ENCODE data around the gene HMOX2.

DNA sequence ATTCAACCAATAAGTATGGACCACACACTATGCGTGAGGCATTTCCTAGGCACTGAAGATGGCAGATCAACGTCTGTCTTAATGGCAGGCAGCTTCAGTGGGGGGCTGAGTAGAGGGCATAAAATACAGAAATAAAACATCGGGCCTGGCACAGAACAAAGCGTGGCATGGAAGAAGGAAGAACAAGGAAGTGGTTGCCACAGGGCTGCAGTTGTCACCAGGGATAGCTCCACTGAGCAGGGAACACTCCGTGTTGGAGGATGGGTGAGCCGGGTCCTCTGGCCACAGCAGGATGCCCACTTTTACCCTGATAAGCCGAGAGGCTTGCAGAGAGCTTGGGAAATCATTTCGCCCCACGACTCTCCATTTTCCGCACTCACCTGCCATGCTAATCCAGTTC is 56.0 kb downstream of the HMOX2 start:
- TF ChIP-seq, protein P1, sequence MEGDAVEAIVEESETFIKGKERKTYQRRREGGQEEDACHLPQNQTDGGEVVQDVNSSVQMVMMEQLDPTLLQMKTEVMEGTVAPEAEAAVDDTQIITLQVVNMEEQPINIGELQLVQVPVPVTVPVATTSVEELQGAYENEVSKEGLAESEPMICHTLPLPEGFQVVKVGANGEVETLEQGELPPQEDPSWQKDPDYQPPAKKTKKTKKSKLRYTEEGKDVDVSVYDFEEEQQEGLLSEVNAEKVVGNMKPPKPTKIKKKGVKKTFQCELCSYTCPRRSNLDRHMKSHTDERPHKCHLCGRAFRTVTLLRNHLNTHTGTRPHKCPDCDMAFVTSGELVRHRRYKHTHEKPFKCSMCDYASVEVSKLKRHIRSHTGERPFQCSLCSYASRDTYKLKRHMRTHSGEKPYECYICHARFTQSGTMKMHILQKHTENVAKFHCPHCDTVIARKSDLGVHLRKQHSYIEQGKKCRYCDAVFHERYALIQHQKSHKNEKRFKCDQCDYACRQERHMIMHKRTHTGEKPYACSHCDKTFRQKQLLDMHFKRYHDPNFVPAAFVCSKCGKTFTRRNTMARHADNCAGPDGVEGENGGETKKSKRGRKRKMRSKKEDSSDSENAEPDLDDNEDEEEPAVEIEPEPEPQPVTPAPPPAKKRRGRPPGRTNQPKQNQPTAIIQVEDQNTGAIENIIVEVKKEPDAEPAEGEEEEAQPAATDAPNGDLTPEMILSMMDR (IDR thresholded peaks at IDR 0.05; ENCODE audit: low read depth, low read length), result no peak
- no peak for TF ChIP-seq EZH2phosphoT487 (IDR thresholded peaks at IDR 0.05; ENCODE audit: low read depth)

All from OCI-LY3 (cell line).